GM10248 (cell line): ENCODE results near the gene NPC2.

Experiments used
- CTCF ChIA-PET: fragments of 300-600 bp; sonication (Branson Sonifier 250); formaldehyde crosslinking; extraction: SDS; loops from one replicate; lab custom pipeline; 2021; ENCODE audit warnings: antibody characterized with exemption; lab: Yijun Ruan, JAX
- POLR2A ChIA-PET: fragments of 350-650 bp; sonication (Branson Sonifier 250); formaldehyde crosslinking; extraction: SDS; loops from one replicate; lab custom pipeline; 2020; ENCODE audit warnings: antibody characterized with exemption; lab: Yijun Ruan, JAX
- DNase-seq: peaks from one replicate; pipeline ENCODE4 v3.0.0; 2012; ENCODE audit errors: extremely low spot score
- TF ChIP-seq, protein P1 (sequence below): IDR thresholded peaks from 2 replicates; pipeline ENCODE4 v1.5.1; 2012; ENCODE audit warnings: mild to moderate bottlenecking, low read depth; ENCODE audit errors: extremely low read depth, missing control alignments, control extremely low read depth

Gene NPC2

DNA sequence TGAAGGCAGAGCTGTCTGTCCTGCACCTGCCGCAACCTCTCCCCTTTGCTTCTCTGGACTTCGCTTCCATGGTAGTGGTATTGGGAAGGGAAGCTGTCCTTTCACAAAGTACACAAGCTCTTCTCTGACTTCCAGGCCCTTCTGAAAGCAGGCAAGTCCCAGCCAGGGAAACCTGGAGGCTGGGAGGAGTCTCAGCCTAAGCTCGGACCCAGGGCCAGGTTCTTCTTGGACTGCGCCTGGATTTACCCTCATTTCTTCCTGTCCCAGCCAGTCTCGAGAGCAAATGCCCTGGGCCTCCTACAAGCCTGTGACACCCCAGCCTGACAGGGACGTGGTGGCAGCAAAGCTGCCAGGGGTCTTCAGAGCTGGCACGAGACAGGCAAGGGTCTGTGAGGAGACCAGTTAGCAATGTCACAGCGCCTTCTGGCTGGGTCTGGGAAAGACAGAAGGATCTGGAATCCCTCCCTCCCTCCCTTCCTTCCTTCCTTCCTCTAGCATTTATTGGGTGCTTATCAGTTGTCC lies 22.8 kb upstream of the NPC2 start:
- CTCF ChIA-PET = interaction anchor here (1.5 to 1.6 kb wide), 2 partner anchors 10 to 17 kb away, joined by 3 to 4 read pairs; no protein-coding TSS in a partner anchor
- TF ChIP-seq, protein P1, sequence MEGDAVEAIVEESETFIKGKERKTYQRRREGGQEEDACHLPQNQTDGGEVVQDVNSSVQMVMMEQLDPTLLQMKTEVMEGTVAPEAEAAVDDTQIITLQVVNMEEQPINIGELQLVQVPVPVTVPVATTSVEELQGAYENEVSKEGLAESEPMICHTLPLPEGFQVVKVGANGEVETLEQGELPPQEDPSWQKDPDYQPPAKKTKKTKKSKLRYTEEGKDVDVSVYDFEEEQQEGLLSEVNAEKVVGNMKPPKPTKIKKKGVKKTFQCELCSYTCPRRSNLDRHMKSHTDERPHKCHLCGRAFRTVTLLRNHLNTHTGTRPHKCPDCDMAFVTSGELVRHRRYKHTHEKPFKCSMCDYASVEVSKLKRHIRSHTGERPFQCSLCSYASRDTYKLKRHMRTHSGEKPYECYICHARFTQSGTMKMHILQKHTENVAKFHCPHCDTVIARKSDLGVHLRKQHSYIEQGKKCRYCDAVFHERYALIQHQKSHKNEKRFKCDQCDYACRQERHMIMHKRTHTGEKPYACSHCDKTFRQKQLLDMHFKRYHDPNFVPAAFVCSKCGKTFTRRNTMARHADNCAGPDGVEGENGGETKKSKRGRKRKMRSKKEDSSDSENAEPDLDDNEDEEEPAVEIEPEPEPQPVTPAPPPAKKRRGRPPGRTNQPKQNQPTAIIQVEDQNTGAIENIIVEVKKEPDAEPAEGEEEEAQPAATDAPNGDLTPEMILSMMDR = no peak
- POLR2A ChIA-PET = no interaction called here
- DNase-seq = no peak

DNA sequence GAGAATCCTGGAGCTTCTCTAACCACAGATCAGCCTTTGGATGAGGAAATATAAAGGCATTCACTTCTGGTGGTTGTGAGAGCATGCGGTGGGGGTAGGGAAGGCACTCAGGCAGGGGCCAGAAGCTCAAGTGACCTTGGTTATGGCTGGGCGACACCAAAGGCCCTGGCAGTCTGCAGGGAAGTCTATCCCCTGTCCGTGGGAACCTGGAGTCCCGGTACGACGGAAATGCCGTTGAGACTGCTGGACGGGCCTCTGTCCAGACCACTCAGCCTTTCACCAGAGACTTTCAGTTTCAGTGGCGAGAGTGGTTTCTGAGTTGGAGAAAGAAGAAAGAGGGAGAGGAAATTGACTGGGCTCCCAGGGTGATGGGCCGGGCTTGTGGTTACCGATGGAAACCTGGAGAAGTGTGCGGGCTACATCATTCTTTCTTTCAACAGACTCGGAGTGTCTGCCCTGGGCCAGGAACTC lies 21.4 kb upstream of the NPC2 start:
- ChIA-PET CTCF (interaction anchor here (1.3 to 1.6 kb wide), 3 partner anchors 12 to 18 kb away, joined by 3 to 4 read pairs (median 3); no protein-coding TSS in a partner anchor), POLR2A (no interaction called here)
- TF ChIP-seq, protein P1 = no peak
- DNase-seq = no peak

DNA sequence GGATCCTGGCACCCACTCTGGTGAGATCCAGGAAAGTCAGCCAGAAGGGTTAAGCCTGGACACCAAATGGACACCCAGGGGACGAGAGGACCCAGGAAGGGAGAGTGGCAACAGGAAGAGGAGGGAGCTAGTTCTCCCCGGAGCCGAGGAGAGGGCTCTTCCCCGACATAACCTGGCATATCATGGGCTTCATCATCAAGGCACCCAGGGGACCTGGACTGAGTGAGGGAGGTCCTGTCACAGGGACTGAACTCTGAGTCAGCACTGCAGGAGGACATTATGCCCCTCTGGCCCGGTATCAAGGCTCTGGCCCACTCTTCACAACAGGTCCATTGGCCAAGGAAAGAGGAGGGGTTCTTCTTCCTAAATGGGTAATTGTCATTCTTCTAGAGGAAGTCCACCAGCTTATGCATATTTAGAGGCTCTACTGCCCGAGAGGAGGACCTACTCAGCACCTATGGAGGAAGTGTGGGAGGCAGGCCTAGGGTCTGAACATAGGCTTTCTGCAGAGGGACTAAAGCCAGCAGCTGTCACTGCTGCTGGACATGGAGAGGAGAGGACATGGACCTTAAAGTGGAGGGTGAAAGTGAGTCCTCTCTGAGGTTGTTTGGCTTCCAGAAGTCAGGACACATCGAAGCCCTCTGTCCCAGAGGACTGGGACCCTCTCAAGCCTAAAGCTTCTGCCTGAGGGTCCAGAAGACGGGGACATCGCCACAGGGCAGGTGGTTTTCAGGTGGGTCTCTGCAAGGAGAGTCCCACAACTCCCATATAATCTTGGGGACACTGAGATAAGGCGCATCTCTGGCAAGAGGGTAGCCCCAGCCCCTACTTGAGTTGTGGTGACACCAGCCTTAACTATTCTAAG lies 19.1 kb upstream of the NPC2 start:
- TF ChIP-seq, protein P1 = no peak
- DNase-seq = no peak
- CTCF ChIA-PET = interaction anchor here (1.1 to 1.4 kb wide), 3 partner anchors 9 to 16 kb away, joined by 3 read pairs; no protein-coding TSS in a partner anchor
- POLR2A ChIA-PET = no interaction called here

DNA sequence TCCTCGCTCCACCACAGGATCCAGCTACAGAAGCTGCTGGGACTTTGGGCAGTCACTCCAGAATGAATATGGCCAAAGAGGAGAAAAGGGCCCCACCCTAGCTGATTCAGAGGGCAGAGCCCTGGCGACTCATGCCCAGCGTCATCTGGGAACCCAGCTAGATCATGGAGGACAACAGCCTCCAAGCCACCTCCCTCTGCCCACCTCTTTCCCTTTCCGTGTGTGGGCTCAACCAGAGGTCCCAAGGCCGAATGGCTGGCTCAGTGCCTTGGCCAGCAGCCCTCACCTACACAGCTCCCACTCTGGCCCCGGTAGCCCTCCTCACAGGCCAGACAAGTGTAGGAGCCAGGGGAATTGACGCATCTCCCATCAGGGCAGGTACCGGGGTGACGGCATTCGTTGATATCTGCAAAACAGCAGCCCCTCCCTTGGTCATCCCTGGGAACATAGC lies 17.9 kb upstream of the NPC2 start:
- no peak for DNase-seq
- ChIA-PET CTCF (interaction anchor here (1.3 to 1.4 kb wide), 2 partner anchors 12 to 16 kb away, joined by 3 read pairs; no protein-coding TSS in a partner anchor), POLR2A (no interaction called here)
- TF ChIP-seq, protein P1 = no peak

DNA sequence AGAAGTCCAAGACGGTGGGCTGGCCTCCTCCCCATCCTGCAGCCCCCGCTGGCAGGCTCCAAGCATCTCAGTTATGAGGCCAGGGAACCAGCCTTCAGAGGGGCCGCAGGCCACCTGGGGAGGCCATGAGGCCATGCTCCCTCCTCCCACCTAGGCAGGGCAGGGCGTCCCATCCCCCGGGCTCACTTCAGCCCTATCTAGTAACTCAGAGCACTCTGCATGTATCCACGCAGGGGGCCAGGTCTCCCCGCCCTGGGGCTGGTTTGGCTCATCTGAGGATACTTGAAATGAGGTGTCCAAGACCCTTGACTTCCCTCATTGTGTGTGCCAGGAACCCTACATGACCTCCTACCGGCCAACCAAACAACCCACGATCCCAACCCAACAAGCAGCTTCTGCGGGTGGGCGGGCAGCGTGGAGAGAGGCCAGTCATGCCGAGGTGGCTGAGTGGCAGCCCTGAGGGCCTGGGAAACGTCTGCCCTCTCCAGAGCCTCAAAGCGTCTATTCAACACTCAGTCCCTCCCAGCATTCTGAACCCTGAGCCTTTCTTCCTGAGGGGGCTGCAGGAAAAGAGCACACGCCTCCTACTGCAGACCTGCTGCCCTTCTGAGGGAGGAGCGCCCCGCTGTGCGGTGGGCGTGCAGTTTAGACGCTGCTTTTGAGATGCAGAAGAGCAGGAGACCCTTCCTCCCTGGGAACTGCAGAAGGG lies 17.3 kb upstream of the NPC2 start:
- TF ChIP-seq, protein P1 = no peak
- CTCF ChIA-PET = interaction anchor here (1.3 kb wide), 1 partner anchor 11 kb away, joined by 3 read pairs; no protein-coding TSS in a partner anchor
- POLR2A ChIA-PET = no interaction called here
- DNase-seq = no peak
